Nephron (organoid): Measurements from ENCODE around the gene GPBP1.
"Not testable (repeated sequence)": the region's sequence is repeated elsewhere in the genome, so short reads cannot be mapped to it uniquely, and the experiment has no call there.

Experiments used
- H3K27ac Mint-ChIP-seq, 3 experiments: 2 replicates each; pipeline ENCODE4 v1.8.0; 2020; ENCODE audit warnings: mixed read lengths in 3 of 3, mild to moderate bottlenecking in 2 of 3, moderate library complexity in 1 of 3
- H3K27me3 Mint-ChIP-seq: 2 replicates; pipeline ENCODE4 v1.8.0; 2021; ENCODE audit warnings: low read depth, mild to moderate bottlenecking, moderate library complexity, mixed read lengths
- H3K36me3 Mint-ChIP-seq: 2 replicates; pipeline ENCODE4 v1.8.0; 2020; ENCODE audit warnings: low read depth, mixed read lengths
- H3K4me1 Mint-ChIP-seq: 2 replicates; pipeline ENCODE4 v1.8.0; 2020; ENCODE audit warnings: mixed read lengths
- H3K4me3 Mint-ChIP-seq, 3 experiments: 2 replicates each; pipeline ENCODE4 v1.8.0; 2020; ENCODE audit warnings: mild to moderate bottlenecking in 3 of 3, mixed read lengths in 3 of 3, moderate library complexity in 2 of 3
- H3K9me3 Mint-ChIP-seq: 2 replicates; pipeline ENCODE4 v1.8.0; 2020; ENCODE audit warnings: mixed read lengths
- TF ChIP-seq, protein P1 (sequence below), 3 experiments: fragments of 200-600 bp; sonication (generic); IDR thresholded peaks; one replicate each; pipeline ENCODE4 v1.5.0; 2021; ENCODE audit warnings: antibody characterized with exemption in 3 of 3; ENCODE audit not compliant: unreplicated experiment in 3 of 3

GPBP1 gene

DNA sequence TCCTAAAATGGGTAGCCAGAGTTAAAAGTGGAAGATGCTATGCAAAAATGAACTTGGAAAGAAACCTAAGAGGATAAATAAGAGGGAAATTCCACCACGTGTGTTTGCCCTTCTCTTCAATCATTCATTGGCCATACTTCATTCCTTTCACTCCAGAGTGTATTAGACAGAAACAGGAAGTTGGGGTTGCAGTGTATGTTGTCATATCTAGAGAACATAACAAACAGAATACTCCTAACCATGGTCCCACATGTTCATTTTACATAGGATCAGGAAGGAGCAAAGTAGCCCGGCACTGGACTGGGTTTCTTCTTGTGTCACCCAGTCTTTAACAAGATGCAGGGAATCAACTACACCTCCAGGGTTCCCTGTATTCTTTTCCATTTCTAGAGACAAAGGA, 7.6 kb upstream of the GPBP1 start:
- Mint-ChIP-seq H3K27ac (no peak overlapping the region), H3K4me1 (no peaks in the 10 kb centered on the region), H3K4me3 (no peak overlapping the region), H3K9me3 (no peaks in the 10 kb centered on the region), H3K27me3 (no peaks in the 10 kb centered on the region), H3K36me3 (no peaks in the 10 kb centered on the region)
- TF ChIP-seq, protein P1, sequence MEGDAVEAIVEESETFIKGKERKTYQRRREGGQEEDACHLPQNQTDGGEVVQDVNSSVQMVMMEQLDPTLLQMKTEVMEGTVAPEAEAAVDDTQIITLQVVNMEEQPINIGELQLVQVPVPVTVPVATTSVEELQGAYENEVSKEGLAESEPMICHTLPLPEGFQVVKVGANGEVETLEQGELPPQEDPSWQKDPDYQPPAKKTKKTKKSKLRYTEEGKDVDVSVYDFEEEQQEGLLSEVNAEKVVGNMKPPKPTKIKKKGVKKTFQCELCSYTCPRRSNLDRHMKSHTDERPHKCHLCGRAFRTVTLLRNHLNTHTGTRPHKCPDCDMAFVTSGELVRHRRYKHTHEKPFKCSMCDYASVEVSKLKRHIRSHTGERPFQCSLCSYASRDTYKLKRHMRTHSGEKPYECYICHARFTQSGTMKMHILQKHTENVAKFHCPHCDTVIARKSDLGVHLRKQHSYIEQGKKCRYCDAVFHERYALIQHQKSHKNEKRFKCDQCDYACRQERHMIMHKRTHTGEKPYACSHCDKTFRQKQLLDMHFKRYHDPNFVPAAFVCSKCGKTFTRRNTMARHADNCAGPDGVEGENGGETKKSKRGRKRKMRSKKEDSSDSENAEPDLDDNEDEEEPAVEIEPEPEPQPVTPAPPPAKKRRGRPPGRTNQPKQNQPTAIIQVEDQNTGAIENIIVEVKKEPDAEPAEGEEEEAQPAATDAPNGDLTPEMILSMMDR (IDR thresholded peaks at IDR 0.05; ENCODE audit: unreplicated experiment in 3 of 3) = no peak

DNA sequence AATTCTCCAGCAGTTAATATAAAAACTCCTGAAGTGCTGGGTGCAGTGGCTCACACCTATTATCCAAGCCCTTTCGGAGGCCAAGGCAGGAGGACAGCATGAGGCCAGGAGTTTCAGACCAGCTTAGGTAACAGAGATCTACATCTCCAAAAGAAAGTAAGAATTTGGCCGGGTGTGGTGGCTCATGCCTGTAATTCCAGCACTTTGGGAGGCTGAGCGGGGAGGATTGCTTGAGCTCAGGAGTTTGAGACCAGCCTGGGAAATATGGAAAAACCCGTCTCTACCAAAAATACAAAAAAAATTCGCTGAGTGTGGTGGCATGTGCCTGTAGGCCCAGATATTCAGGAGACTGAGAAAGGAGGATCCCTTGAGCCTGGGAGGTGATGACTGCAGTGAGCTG, 6.7 kb upstream of the GPBP1 start:
- Mint-ChIP-seq H3K27me3 (no peaks in the 10 kb centered on the region), H3K9me3 (no peaks in the 10 kb centered on the region), H3K36me3 (no peaks in the 10 kb centered on the region), H3K4me3 (no peak overlapping the region), H3K27ac (no peak overlapping the region), H3K4me1 (peaks cover 3% of the 10 kb centered on the region)
- TF ChIP-seq, protein P1 (IDR thresholded peaks at IDR 0.05; ENCODE audit: unreplicated experiment in 3 of 3) = no peak

DNA sequence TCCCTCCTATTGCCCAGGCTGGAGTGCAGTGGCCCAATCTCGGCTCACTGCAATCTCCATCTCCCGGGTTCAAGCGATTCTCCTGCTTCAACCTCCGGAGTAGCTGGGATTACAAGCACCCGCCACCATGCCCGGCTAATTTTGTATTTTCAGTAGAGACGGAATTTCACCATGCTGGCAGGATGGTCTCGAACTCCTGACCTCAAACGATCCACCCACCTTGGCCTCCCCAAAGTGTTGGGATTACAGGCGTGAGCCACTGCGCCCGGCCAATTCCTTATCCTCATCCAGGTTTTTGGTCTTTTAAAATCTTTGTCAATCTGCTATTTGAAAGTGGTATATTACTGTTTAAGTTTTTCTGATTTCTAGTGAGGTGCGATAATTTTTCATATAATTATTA, 3.7 kb upstream of the GPBP1 start:
- H3K9me3 Mint-ChIP-seq = not testable (repeated sequence)

DNA sequence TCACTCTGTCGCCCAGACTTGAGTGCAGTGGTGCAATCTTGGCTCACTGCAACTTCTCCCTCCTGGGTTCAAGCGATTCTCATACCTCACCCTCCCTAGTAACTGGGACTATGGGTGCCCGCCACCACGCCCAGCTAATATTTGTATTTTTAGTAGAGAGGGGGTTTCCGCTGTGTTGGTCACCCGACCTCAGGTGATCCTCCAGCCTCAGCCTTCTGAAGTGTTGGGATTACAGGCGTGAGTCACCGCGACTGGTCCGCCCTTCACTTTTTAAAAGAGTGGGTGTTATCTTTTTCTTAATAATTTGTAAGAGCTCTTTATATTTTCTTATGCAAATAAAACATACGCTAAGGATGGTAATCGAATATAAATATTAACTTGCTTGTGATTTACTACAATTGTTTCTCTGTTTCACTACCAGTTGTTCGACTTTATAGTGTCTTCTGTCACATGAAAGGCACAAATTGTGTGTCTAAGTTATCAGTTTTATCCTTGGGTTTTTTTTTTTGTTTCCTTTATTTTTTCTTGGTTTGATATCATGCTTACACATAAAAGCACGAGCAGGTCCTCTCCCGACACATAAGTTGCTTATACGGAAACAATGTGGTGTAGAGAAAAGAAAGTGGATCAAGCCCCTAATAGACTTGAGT, 1.9 kb upstream of the GPBP1 start:
- TF ChIP-seq, protein P1 (IDR thresholded peaks at IDR 0.05; ENCODE audit: unreplicated experiment in 3 of 3) = no peak
- peaks cover 27% of the 10 kb centered on the region for H3K4me1 Mint-ChIP-seq
- H3K4me3 Mint-ChIP-seq = peak overlapping the region; percentile 94 to 95 (median 94)
- H3K27me3 Mint-ChIP-seq = no peaks in the 10 kb centered on the region
- H3K27ac Mint-ChIP-seq = peak overlapping the region; percentile 84 to 100 (median 95)
- peaks cover 10% of the 10 kb centered on the region for H3K36me3 Mint-ChIP-seq
- H3K9me3 Mint-ChIP-seq = no peaks in the 10 kb centered on the region

More for the DNA sequence above, 3.7 kb upstream of the GPBP1 start:
- not testable (repeated sequence) for H3K36me3 Mint-ChIP-seq, H3K27me3 Mint-ChIP-seq, H3K4me3 Mint-ChIP-seq, H3K27ac Mint-ChIP-seq
- H3K4me1 Mint-ChIP-seq = peaks cover 12% of the 10 kb centered on the region

DNA sequence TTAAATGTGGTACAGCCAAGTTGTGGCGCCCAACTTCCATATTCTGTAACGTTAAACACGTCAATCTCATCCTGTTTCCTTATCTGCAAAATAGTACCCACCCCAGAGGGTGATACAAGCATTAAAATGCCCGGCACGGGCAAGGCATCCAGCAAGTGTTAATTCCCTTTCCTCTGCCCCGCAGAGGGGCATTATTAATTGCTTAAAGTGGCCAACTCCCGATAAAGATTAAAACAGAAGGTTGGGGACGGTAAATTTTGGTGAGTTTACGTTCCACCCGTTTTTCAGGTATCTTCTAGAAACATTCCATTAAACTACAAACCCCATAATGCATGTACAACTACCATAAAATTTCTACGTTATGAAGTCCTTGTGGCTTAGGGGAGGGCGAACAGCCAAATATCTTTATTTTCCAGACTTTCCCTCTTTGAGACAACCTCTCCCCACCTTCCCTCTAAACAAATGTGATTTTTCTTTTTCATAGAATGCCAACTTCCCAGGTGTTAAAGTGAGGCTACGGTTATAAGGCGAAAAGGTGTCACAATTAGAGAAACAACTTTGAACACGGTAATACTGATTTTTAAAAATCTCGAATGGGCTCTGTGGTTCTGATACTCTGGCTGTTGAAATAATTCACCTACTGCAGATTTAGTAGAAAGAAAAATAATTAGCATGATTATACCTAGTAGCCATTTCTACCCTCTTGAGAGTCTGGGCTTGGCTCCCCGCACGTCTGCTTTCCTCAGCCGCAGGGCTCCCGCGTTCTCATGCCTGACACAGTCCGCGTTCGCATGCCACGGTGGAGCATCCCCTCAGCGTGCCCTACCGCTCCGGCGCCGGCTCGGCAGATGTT, 1.2 kb upstream of the GPBP1 start:
- peaks cover 30% of the 10 kb centered on the region for H3K4me1 Mint-ChIP-seq
- H3K4me3 Mint-ChIP-seq = peak overlapping the region; percentile 94 to 95 (median 94)
- no peaks in the 10 kb centered on the region for H3K9me3 Mint-ChIP-seq
- TF ChIP-seq, protein P1 (IDR thresholded peaks at IDR 0.05; ENCODE audit: unreplicated experiment in 3 of 3) = no peak
- peaks cover 15% of the 10 kb centered on the region for H3K36me3 Mint-ChIP-seq
- H3K27ac Mint-ChIP-seq = peak overlapping the region; percentile 84 to 100 (median 95)
- no peaks in the 10 kb centered on the region for H3K27me3 Mint-ChIP-seq

DNA sequence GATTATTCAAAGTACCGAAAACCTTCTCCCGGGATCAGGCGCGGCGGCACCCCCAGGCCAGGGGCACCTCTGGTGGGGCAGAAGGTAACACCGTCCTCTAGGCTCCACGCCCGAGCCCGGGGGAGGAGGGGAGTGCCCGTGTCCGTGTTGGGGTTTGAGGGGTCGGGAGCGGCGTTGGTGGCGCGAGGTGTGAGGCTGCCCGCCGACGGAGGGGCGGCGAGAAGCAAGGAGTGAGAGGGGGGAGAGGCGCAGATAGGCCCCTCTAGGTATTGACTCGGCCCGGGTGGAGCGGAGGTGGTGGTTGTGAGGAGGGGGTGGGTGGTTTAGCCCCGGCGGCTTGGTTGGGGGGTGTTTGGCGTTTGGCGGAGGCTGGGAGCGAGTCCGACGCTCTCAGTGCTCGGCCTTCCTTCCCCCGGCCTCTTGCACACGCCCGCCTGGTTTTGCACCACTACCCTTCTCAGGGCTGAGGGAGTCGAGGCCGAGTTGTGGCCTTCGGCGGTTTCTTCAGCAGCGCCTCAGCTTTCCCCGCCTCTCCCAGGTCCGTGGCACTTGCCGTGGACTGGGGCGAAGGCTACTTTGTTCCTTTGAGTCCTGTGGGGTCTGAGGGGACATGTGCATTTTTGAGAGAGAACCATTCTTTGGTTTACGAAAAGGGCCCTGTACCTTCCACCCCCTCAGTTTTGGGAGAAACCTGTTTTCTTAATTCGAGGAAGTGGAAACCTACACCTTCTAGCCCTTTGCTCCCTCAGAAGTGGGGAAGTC, 450 bp downstream of the GPBP1 start:
- Mint-ChIP-seq H3K9me3 (no peaks in the 10 kb centered on the region), H3K27ac (peak overlapping the region; percentile 93 to 100 (median 96)), H3K4me3 (peak overlapping the region; percentile 94 to 95 (median 94)), H3K27me3 (no peaks in the 10 kb centered on the region), H3K36me3 (peaks cover 29% of the 10 kb centered on the region), H3K4me1 (peaks cover 46% of the 10 kb centered on the region)
- TF ChIP-seq, protein P1 (IDR thresholded peaks at IDR 0.05; ENCODE audit: unreplicated experiment in 3 of 3) = no peak
